HepG2 (cell line): ENCODE measurements around the gene CHMP4B. TPM values are rescaled to one million over a fixed set of nuclear protein-coding genes. Genes with fewer than 3 reads are reported as not detected.

ENCODE experiments used
- ARNT ChIP-seq: fragments of 450-650 bp; IDR thresholded peaks from 2 replicates; pipeline ENCODE4 v1.6.1; 2017
- CBFB ChIP-seq: sonication (generic); formaldehyde crosslinking; IDR thresholded peaks from 2 replicates; pipeline ENCODE4 v1.4.0; 2020; ENCODE audit warnings: missing genetic modification reagents
- CHD2 ChIP-seq: IDR thresholded peaks from 2 replicates; pipeline ENCODE4 v1.6.1; 2011; ENCODE audit warnings: low read depth, low read length, improper control_type of control experiment
- DMAP1 ChIP-seq: IDR thresholded peaks from 2 replicates; pipeline ENCODE4 v1.6.1; 2016
- ELF4 ChIP-seq: sonication (generic); formaldehyde crosslinking; IDR thresholded peaks from 2 replicates; pipeline ENCODE4 v1.5.0; 2020; ENCODE audit warnings: missing genetic modification reagents, mild to moderate bottlenecking, moderate library complexity, borderline replicate concordance
- ETV5 ChIP-seq: IDR thresholded peaks from 2 replicates; pipeline ENCODE4 v1.6.1; 2018; ENCODE audit warnings: missing biosample characterization, missing genetic modification reagents, inconsistent platforms, borderline replicate concordance
- FOXO1 ChIP-seq: sonication (generic); formaldehyde crosslinking; IDR thresholded peaks from 2 replicates; pipeline ENCODE4 v1.4.0; 2020; ENCODE audit warnings: missing genetic modification reagents
- IKZF5 ChIP-seq: IDR thresholded peaks from 2 replicates; pipeline ENCODE4 v1.6.1; 2018; ENCODE audit warnings: missing genetic modification reagents, mild to moderate bottlenecking, missing compliant biosample characterization
- IRF9 ChIP-seq: sonication (generic); formaldehyde crosslinking; IDR thresholded peaks from 2 replicates; pipeline ENCODE4 v1.8.0; 2022; ENCODE audit warnings: missing genetic modification reagents, mild to moderate bottlenecking, borderline replicate concordance
- KAT2B ChIP-seq: fragments of 150-350 bp; IDR thresholded peaks from 2 replicates; pipeline ENCODE4 v1.6.1; 2014; ENCODE audit warnings: low read depth, low read length, borderline replicate concordance
- KLF11 ChIP-seq: IDR thresholded peaks from 2 replicates; pipeline ENCODE4 v1.6.1; 2016; ENCODE audit warnings: missing compliant biosample characterization
- MAFK ChIP-seq, 2 experiments: IDR thresholded peaks in 1 of 2; conservative IDR thresholded peaks in 1 of 2; 2 replicates each; pipeline ENCODE4 v1.6.1; 2011; ENCODE audit warnings: improper control_type of control experiment in 2 of 2, low read length in 2 of 2
- ONECUT2 ChIP-seq: sonication (generic); formaldehyde crosslinking; IDR thresholded peaks from 2 replicates; pipeline ENCODE4 v1.4.0; 2020; ENCODE audit warnings: missing genetic modification reagents
- PATZ1 ChIP-seq: sonication (generic); formaldehyde crosslinking; IDR thresholded peaks from 2 replicates; pipeline ENCODE4 v1.4.0; 2020; ENCODE audit warnings: missing genetic modification reagents
- RARG ChIP-seq: sonication (generic); formaldehyde crosslinking; IDR thresholded peaks from 2 replicates; pipeline ENCODE4 v1.4.0; 2020; ENCODE audit warnings: low read depth, mild to moderate bottlenecking, missing genetic modification reagents
- SAP130 ChIP-seq: IDR thresholded peaks from 2 replicates; pipeline ENCODE4 v1.6.1; 2016; ENCODE audit warnings: low read depth
- SIX1 ChIP-seq: sonication (generic); formaldehyde crosslinking; IDR thresholded peaks from 2 replicates; pipeline ENCODE4 v1.4.0; 2020; ENCODE audit warnings: missing genetic modification reagents, borderline replicate concordance
- SRSF4 ChIP-seq: fragments of 200-400 bp; formaldehyde crosslinking; IDR thresholded peaks from one replicate; pipeline ENCODE4 v1.6.1; 2018; ENCODE audit warnings: mild to moderate bottlenecking, low read depth, low read length, moderate library complexity; ENCODE audit not compliant: poor library complexity, severe bottlenecking
- ZBTB26 ChIP-seq: IDR thresholded peaks from 2 replicates; pipeline ENCODE4 v1.6.1; 2016; ENCODE audit warnings: missing compliant biosample characterization, missing genetic modification reagents, borderline replicate concordance
- ZFAT ChIP-seq: sonication (generic); formaldehyde crosslinking; conservative IDR thresholded peaks from 2 replicates; pipeline ENCODE4 v1.8.1; 2023; ENCODE audit warnings: missing genetic modification reagents, inconsistent platforms
- ZFP62 ChIP-seq: sonication (generic); formaldehyde crosslinking; IDR thresholded peaks from 2 replicates; pipeline ENCODE4 v1.4.0; 2020; ENCODE audit warnings: missing genetic modification reagents
- ZKSCAN1 ChIP-seq: fragments of 150-350 bp; IDR thresholded peaks from 2 replicates; pipeline ENCODE4 v1.6.1; 2014; ENCODE audit warnings: low read length
- ZMYM4 ChIP-seq: sonication (generic); formaldehyde crosslinking; IDR thresholded peaks from 2 replicates; pipeline ENCODE4 v1.8.1; 2023; ENCODE audit warnings: mild to moderate bottlenecking, missing genetic modification reagents
- ZNF333 ChIP-seq: sonication (generic); formaldehyde crosslinking; IDR thresholded peaks from 2 replicates; pipeline ENCODE4 v1.4.0; 2020; ENCODE audit warnings: mild to moderate bottlenecking, missing genetic modification reagents, borderline replicate concordance
- ZNF557 ChIP-seq: sonication (generic); formaldehyde crosslinking; IDR thresholded peaks from 2 replicates; pipeline ENCODE4 v1.4.0; 2020; ENCODE audit warnings: missing genetic modification reagents
- ZNF562 ChIP-seq: sonication (generic); formaldehyde crosslinking; IDR thresholded peaks from 2 replicates; pipeline ENCODE4 v1.8.0; 2022; ENCODE audit warnings: missing genetic modification reagents, borderline replicate concordance
- ZNF792 ChIP-seq: IDR thresholded peaks from 2 replicates; pipeline ENCODE4 v1.6.1; 2016
- ZNF816 ChIP-seq: sonication (generic); formaldehyde crosslinking; IDR thresholded peaks from 2 replicates; pipeline ENCODE4 v1.8.0; 2022; ENCODE audit warnings: missing genetic modification reagents, mild to moderate bottlenecking, borderline replicate concordance
- ZNF850 ChIP-seq: sonication (generic); formaldehyde crosslinking; conservative IDR thresholded peaks from 2 replicates; pipeline ENCODE4 v1.9.0; 2021; ENCODE audit warnings: mild to moderate bottlenecking, missing genetic modification reagents
- polyA plus RNA-seq, 8 experiments: library from polyadenylated mRNA; depleted of rRNA in 3 of 8; stranded (reverse) in 7 of 8; unstranded in 1 of 8; fragments of >200 nt; fragmentation: Illumina TruSeq in 4 of 8; extraction: Trizol in 4 of 8; gene quantifications; 2 replicates each; pipeline versions ENCODE4 v1.2.1 to v1.2.3, GENCODE V29; 2011 to 2016; ENCODE audit warnings: low read depth in 4 of 8, missing spikeins in 1 of 8, mixed read lengths in 1 of 8; ENCODE audit not compliant: insufficient read depth in 1 of 8
- total RNA-seq, 5 experiments: library from RNA; depleted of rRNA; stranded (reverse); fragments of >200 nt; fragmentation: Illumina TruSeq; extraction: Trizol; gene quantifications; 2 replicates each; pipeline ENCODE4 v1.2.3, GENCODE V29; 2016; ENCODE audit warnings: low read depth in 1 of 5

CHMP4B gene
- total and polyA plus RNA-seq, 2 of the 13 experiments (the other 11 are each of a cell fraction or from before 2014, with no cell fraction given): 40.1 to 45.6 TPM

- TF ChIP-seq IRF9 (no peak; the same call in 1 of the 2 replicates), ZMYM4 (CRISPR knock-in tag) (no peak), SIX1 (CRISPR knock-in tag) (no peak), RARG (CRISPR knock-in tag) (no peak), SRSF4 (no peak), KLF11 (CRISPR knock-in tag) (no peak), ZFAT (CRISPR knock-in tag) (no peak), ZBTB26 (CRISPR knock-in tag) (no peak), IKZF5 (CRISPR knock-in tag) (no peak), ZNF850 (CRISPR knock-in tag) (no peak), MAFK (conservative IDR thresholded peaks at IDR 0.05 in 1 of 2, IDR thresholded peaks at IDR 0.05 in 1 of 2; ENCODE audit: low read length in 2 of 2) (peak in 1 of 2 experiments; percentile 26; a peak in 1 of 4 replicates), ETV5 (peak; percentile 23; the same call in 1 of the 2 replicates), SAP130 (0 out of 2 replicates have a peak, but pooled peaks have one; percentile 8), CBFB (0 out of 2 replicates have a peak, but pooled peaks have one; percentile 6), ZNF562 (no peak), ZNF816 (CRISPR knock-in tag) (no peak), KAT2B (no peak), ONECUT2 (CRISPR knock-in tag) (no peak), ZKSCAN1 (no peak), ZFP62 (CRISPR knock-in tag) (no peak), DMAP1 (no peak), ZNF792 (no peak), CHD2 (no peak), PATZ1 (CRISPR knock-in tag) (no peak; the same call in 1 of the 2 replicates), ARNT (no peak), ZNF333 (no peak), ELF4 (no peak), FOXO1 (no peak), ZNF557 (CRISPR knock-in tag) (no peak)
Observed at GRCh38 chr20:33814238-33814712, 3.1 kb downstream of the CHMP4B start (continued).
